WTC11 (cell line): Measurements from ENCODE around the gene SOAT2.

ENCODE experiments used
- FOXP1 ChIP-seq: sonication (generic); formaldehyde crosslinking; IDR thresholded peaks from 2 replicates; pipeline ENCODE4 v1.8.0; 2022; ENCODE audit warnings: missing genetic modification reagents, mild to moderate bottlenecking, moderate library complexity, borderline replicate concordance
- MLX ChIP-seq: sonication (generic); formaldehyde crosslinking; IDR thresholded peaks from 2 replicates; pipeline ENCODE4 v1.8.1; 2023; ENCODE audit warnings: mild to moderate bottlenecking, missing genetic modification reagents, moderate library complexity
- NFE2L1 ChIP-seq: sonication (generic); formaldehyde crosslinking; IDR thresholded peaks from 2 replicates; pipeline ENCODE4 v1.8.1; 2023; ENCODE audit warnings: missing genetic modification reagents
- SP1 ChIP-seq: sonication (generic); formaldehyde crosslinking; conservative IDR thresholded peaks from 2 replicates; pipeline ENCODE4 v1.8.1; 2022; ENCODE audit warnings: missing genetic modification reagents
- USF1 ChIP-seq: sonication (generic); formaldehyde crosslinking; IDR thresholded peaks from 2 replicates; pipeline ENCODE4 v1.8.0; 2022; ENCODE audit warnings: mild to moderate bottlenecking, missing genetic modification reagents
- ZNF317 ChIP-seq: sonication (generic); formaldehyde crosslinking; IDR thresholded peaks from 2 replicates; pipeline ENCODE4 v1.8.1; 2023; ENCODE audit warnings: low read depth, mild to moderate bottlenecking, moderate library complexity, missing genetic modification reagents, borderline replicate concordance
- TF ChIP-seq, protein P1 (sequence below): sonication (generic); formaldehyde crosslinking; IDR thresholded peaks from 2 replicates; pipeline ENCODE4 v1.8.0; 2022; ENCODE audit warnings: mild to moderate bottlenecking, missing genetic modification reagents
- TF ChIP-seq, protein P2 (sequence below): fragments of 200-600 bp; IDR thresholded peaks from 2 replicates; pipeline ENCODE4 v1.8.0; 2022; ENCODE audit warnings: antibody characterized with exemption

- TF ChIP-seq NFE2L1 (no peak), USF1 (CRISPR knock-in tag) (no peak), SP1 (CRISPR knock-in tag) (no peak), FOXP1 (CRISPR knock-in tag) (no peak), ZNF317 (no peak), MLX (CRISPR knock-in tag) (no peak)
- TF ChIP-seq, protein P1, sequence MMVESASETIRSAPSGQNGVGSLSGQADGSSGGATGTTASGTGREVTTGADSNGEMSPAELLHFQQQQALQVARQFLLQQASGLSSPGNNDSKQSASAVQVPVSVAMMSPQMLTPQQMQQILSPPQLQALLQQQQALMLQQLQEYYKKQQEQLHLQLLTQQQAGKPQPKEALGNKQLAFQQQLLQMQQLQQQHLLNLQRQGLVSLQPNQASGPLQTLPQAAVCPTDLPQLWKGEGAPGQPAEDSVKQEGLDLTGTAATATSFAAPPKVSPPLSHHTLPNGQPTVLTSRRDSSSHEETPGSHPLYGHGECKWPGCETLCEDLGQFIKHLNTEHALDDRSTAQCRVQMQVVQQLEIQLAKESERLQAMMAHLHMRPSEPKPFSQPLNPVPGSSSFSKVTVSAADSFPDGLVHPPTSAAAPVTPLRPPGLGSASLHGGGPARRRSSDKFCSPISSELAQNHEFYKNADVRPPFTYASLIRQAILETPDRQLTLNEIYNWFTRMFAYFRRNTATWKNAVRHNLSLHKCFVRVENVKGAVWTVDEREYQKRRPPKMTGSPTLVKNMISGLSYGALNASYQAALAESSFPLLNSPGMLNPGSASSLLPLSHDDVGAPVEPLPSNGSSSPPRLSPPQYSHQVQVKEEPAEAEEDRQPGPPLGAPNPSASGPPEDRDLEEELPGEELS (CRISPR knock-in tag) = no peak
- TF ChIP-seq, protein P2, sequence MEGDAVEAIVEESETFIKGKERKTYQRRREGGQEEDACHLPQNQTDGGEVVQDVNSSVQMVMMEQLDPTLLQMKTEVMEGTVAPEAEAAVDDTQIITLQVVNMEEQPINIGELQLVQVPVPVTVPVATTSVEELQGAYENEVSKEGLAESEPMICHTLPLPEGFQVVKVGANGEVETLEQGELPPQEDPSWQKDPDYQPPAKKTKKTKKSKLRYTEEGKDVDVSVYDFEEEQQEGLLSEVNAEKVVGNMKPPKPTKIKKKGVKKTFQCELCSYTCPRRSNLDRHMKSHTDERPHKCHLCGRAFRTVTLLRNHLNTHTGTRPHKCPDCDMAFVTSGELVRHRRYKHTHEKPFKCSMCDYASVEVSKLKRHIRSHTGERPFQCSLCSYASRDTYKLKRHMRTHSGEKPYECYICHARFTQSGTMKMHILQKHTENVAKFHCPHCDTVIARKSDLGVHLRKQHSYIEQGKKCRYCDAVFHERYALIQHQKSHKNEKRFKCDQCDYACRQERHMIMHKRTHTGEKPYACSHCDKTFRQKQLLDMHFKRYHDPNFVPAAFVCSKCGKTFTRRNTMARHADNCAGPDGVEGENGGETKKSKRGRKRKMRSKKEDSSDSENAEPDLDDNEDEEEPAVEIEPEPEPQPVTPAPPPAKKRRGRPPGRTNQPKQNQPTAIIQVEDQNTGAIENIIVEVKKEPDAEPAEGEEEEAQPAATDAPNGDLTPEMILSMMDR = no peak
Measured at GRCh38 chr12:53056296-53056695, 47.0 kb upstream of the SOAT2 start.
